AG08395 (cell line): ENCODE results near the gene HOXB8.

Source experiments
- DNase-seq: peaks from one replicate; pipeline ENCODE4 v3.0.0; 2012; ENCODE audit warnings: mixed read lengths, low spot score

The HOXB8 gene

GRCh38 chr17:48637323-48638260, 22.5 kb upstream of the HOXB8 start:
- DNase-seq: peak; percentile 87

DNA sequence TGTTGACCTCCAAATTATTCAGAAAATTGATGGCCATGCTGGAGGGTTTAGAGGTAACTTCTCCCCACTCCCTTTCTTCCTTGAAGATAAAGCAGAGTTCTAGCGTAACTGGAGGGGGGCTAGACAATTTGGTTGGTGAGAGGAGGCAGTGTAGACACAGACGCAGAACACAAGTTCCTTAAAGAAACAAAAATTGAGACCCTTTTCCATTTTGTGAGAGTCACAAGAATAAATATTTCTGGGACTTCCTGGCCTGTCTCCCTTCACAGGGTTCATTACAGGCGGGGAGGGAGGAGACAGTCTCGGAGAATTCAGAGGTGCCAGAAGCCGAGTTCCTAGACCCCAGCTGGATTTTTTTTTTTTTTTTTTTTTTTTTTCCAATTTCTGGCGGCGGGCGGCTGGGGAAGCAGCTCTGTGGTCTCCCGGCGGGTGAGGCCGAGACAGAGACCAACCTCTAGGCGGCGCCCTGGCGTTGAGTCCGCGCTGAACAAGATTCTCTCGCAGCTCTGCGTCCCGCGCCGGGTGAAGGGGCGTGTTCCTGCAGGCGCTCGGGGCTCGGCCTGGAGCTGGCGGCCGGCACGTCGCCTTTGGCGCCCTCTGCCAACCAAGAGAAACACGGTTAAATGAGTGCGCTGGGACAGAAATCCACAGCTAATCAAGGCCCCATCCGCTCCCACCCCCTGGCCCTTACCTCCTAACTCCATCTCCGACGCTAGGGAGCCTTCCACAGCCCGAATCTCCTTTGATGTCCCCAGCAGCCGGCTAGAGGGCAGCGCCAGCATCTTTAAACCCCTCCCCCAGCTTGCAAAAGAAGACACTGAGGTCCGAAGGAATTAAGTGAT, 21.3 kb upstream of the HOXB8 start:
- peak; percentile 77 for DNase-seq

DNA sequence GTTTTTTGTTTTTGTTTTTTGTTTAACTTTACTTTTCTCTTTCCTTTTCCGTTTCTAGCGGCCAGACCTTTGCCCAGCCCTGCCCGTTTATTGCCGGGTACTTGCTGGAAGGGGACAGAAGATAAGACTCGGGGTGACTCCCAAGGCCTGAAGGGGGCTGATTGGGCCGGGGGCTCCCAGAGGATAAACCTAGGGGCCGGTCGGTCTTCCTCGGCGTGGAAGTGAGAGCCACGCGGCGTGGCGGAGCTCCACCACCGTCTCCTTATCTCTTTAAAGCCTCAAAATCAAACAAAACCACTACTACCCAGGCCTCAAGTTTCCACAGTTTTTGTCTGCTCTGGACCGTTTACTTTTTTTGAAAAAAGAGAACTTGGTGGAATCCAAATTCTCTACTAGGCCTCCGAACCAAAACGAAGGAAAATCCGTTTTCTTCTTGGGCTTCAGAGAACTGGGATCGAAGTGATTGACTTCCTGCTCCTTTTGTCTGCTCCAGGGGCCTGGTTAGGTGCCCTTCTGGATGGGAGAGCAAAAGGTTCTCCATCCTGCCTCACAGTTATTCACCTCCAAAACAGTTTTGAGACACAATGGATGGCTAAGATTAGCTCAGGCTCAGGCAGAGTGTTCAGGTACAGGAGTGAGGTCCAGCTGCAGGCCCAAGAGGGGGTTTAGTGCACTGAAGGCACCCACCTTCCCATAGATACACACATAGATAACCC, 19.6 kb upstream of the HOXB8 start:
- DNase-seq: no peak

GRCh38 chr17:48633266-48633677, 18.2 kb upstream of the HOXB8 start:
- DNase-seq: no peak

DNA sequence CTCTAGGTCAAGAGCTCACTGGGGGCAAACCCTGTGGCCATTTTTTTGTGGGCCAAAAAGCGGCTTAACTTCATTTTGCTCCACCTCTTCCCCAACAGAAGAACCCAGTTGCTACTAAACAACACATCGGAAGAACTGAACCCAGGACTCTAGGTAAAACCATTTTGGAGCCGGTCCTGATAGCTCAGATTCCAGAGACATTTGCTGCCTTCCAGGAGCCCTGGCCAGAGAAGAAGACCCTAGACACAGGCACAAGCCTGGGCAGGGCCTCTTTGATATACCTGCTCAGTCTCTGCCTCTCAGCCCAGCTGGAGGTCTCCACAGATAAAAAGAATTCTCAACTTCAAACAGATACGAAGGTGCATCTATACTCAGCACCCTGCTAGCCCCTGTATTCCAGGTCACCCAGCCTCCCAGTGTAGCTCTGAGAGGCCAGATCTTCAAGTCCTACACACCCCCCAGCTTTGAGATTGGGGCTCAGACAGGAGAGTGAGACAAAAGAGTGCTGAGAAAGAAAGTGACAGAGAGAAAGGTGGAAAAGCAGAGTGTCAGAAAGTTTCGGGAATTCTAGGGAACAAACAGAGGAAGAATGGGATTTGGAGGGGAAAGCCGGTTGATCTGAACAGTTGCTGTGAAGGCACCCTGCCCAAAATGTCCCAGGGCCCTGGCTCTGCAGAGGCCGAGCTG, 17.6 kb upstream of the HOXB8 start:
- DNase-seq: no peak

- DNase-seq: no peak
Measured at GRCh38 chr17:48631693-48632578, 16.8 kb upstream of the HOXB8 start.

DNA sequence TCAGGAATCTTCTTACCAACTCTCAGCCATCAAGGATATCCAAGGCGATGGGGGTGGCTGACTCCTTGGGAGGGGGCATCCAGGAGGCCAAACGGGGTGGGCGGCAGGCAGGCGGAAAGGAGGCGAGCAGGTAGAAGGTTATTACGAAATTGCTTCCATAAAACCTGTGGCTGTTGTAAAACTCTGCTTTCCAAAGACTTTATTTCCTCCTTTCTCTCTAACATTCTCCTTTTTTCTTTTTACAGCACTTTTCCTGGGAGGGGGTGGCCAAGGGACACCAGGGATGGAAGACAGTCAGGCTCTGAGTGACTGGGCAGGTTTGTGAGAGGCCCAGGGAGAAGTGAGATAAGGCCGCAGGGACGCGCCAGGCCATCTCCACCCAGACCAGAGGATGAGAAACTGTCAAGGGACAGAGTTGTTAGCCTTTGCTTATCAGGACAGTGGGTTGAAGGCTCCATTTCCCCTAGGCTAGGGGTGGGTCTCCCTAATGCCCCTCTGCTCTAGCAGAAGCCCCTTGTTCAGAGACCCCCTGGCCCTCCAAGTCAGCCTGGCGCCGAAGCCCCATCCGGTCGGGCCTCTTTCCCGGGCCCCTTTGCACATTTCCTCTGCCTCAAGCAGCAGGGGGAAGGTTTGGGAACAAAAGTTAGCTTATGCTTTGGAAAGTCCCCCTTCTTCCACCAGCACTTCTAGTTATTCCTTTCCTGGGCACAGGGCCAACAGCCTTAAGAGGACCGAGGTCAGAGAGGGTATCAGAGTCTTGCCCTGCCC, 16.0 kb upstream of the HOXB8 start:
- DNase-seq: no peak

DNA sequence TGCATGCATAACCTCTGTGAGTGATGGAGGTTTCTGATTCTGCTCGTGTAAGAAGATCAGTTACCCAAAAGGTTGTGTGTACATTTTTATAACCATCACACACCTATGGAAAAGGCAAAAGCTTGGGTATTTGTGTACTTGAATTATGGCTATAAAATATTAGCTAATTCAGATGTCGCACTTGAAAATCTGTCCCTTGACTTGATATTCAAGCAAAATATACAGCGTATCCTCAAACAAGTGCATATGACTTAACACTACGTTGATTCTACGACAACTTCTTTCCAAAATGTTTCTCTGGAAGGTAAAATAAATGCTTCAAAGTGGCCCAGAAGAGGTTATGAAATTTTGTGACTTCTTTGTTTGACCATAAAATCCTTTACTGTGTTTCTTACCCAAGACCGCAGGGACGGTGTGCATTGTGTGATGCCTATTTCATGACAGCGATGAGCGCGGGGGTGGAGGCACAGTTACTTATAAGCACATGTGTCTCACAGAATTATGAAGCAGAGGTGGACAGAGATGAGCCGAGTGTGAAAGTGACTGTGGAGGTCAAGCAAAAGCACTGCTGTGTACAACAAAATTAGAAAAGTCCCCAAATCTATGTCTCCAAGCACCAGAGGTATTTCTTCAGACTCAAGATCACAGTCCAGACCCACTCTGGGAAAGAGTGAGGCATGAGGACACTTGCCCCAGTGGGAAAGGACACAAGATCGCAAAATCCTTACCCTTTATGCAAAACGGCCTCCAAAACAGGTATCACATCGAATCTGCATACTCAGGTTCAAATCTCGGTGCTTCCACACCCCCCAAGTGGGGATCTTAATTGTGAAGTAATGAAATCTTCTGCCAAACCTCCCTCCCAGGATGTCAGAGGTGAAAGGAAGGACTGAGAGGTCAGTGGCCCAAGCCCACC, 15.2 kb upstream of the HOXB8 start:
- DNase-seq: no peak

DNA sequence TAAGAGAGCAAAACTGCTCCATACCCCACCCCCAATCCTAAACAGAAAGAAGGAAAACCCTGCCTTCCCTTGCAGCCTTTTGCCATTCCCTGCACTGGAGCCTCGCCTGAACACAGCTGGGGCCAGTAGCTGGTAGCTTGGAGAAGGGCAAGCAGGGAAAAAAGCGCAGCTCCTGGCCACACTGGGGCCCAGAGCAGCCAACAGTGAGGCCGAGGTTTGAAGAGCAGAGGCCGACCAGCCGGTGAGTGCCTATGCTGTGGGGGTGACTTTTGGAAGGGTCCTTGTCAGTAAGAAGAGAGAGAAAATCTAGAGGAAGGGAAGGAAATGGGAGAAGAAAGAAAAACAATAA, 14.3 kb upstream of the HOXB8 start:
- DNase-seq: no peak

- no peak for DNase-seq
Measured at GRCh38 chr17:48628649-48629410, 13.7 kb upstream of the HOXB8 start.

GRCh38 chr17:48627623-48628521, 12.8 kb upstream of the HOXB8 start:
- no peak for DNase-seq

- DNase-seq: no peak
Measured at GRCh38 chr17:48627118-48627597, 12.1 kb upstream of the HOXB8 start.

- peak; percentile 71 for DNase-seq
Measured at GRCh38 chr17:48626245-48627117, 11.4 kb upstream of the HOXB8 start, which contains the start of gene HOXB9. Gene HOXB9, minus strand, starts transcription at chr17:48626358. Its CDS starts 89 bp downstream, at chr17:48626269.

DNA sequence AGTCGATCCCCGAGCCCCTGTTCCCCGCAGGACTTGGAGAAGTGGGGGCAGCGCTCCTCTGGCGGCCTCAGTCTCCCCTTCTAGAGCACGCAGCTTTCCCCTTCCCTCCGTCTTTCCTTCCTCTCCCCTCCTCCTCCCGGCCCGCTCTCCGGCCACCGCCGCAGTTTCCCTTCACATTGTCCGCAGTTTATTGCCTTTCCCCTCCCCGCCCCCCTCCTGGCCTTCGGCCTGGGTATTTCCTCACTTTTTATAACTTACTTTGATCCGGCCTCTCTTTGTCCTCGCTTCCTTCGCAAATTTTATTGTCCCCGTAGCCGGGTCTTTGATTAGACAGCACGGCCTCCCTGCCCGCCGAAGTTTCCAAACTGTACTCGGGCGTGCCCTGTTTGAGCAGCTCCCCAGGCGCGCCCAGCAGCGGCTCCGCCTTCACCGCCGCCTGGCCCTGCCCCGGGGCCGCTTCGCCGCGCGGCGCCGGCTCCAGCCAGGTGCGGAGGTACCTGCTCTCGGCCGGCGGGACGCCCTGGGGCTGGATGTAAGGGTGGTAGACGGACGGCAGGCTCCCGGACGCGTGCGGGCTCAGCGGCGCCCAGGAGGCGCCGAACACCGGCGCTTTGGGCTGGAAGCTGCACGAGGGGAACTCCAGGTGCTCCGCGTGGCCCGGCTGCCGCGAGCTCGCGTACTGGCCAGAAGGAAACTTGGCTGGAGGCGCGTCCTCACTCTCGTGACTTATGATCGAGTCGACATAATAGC, 10.6 kb upstream of the HOXB8 start:
- peak; percentile 66 for DNase-seq
